ENCODE data around the gene ISG20.

GRCh38 chr15:88678755-88679154 lies 39.9 kb downstream of the ISG20 start:
- TF ChIP-seq POLR2A (IDR thresholded peaks at IDR 0.05) (no peak), CTCF (IDR thresholded peaks at IDR 0.05) (no peak)
